ENCODE results near the gene TDRD15. TPM values are rescaled to one million over a fixed set of nuclear protein-coding genes. Genes with fewer than 3 reads are reported as not detected.

The TDRD15 gene
- total RNA-seq = not detected
- polyA plus RNA-seq = not detected
- long read RNA-seq, donor 1 = 0 reads
- long read RNA-seq, donor 2 = 0 reads

GRCh38 chr2:21123473-21124393 is at the start of gene TDRD15:
TDRD15 (plus strand) TSS chr2:21123968; CDS start chr2:21137468, 13,500 bp downstream.
- TF ChIP-seq, protein P1, sequence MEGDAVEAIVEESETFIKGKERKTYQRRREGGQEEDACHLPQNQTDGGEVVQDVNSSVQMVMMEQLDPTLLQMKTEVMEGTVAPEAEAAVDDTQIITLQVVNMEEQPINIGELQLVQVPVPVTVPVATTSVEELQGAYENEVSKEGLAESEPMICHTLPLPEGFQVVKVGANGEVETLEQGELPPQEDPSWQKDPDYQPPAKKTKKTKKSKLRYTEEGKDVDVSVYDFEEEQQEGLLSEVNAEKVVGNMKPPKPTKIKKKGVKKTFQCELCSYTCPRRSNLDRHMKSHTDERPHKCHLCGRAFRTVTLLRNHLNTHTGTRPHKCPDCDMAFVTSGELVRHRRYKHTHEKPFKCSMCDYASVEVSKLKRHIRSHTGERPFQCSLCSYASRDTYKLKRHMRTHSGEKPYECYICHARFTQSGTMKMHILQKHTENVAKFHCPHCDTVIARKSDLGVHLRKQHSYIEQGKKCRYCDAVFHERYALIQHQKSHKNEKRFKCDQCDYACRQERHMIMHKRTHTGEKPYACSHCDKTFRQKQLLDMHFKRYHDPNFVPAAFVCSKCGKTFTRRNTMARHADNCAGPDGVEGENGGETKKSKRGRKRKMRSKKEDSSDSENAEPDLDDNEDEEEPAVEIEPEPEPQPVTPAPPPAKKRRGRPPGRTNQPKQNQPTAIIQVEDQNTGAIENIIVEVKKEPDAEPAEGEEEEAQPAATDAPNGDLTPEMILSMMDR (IDR thresholded peaks at IDR 0.05) = no peak
- DNase-seq (no peak), ATAC-seq (no peak)
- intact Hi-C loops (cut with DNase I) = no loop called here
- Histone ChIP-seq H3K4me1 (no peaks in the 10 kb centered on the region), H3K4me3 (no peak within 1 kb of the TSS), H3K9me3 (no peaks in the 10 kb centered on the region), H3K36me3 (ENCODE audit: insufficient read depth in 1 of 2, low read depth in 1 of 2) (no peaks in the 10 kb centered on the region), H3K27me3 (ENCODE audit: insufficient read depth in 3 of 3, low read length in 2 of 3) (peaks cover 0 to 2% (median 0%) of the 10 kb centered on the region in 3 donors), H3K27ac (no peak within 1 kb of the TSS)
- 88 to 90% (median 89%) methylated on average over 24 to 27 of the region's 27 CpGs for WGBS, 3 donors

GRCh38 chr2:21078296-21078695 is 45.5 kb upstream of the TDRD15 start:
- Histone ChIP-seq H3K9me3 (no peaks in the 10 kb centered on the region), H3K4me3 (no peak overlapping the region), H3K4me1 (no peaks in the 10 kb centered on the region), H3K36me3 (ENCODE audit: insufficient read depth in 1 of 2, low read depth in 1 of 2) (no peaks in the 10 kb centered on the region), H3K27ac (no peak overlapping the region), H3K27me3 (ENCODE audit: insufficient read depth in 3 of 3, low read length in 2 of 3) (peaks cover 0 to 3% (median 0%) of the 10 kb centered on the region in 3 donors)
- DNase-seq = no peak
- intact Hi-C loops (cut with DNase I) = no loop called here
- TF ChIP-seq, protein P1 (IDR thresholded peaks at IDR 0.05) = no peak
- WGBS, 3 donors = 64 to 78% (median 76%) methylated on average over 1 of the region's 1 CpG
- no peak for ATAC-seq

DNA sequence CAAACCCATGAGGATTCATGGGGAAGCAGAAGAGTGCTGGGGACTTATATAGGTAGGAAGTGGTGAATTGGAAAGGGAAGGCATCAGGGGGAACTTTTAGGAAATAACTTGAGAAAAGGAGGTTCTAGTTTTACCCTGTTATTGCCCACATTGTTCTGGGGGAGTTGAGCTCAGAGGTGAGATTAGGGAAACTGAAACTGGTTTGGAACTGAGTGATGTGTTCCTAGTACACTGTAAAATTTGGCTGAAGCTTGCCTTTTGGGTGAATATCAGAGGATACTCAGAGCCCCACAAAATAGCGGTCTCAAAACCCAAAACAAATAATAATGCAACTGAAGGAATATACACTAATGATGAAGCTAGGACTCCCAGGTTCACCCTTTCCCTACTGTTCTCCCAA is 40.3 kb upstream of the TDRD15 start:
- Histone ChIP-seq H3K27ac (no peak overlapping the region), H3K4me1 (no peaks in the 10 kb centered on the region), H3K9me3 (no peaks in the 10 kb centered on the region), H3K36me3 (ENCODE audit: insufficient read depth in 1 of 2, low read depth in 1 of 2) (no peaks in the 10 kb centered on the region), H3K27me3 (ENCODE audit: insufficient read depth in 3 of 3, low read length in 2 of 3) (no peaks in the 10 kb centered on the region), H3K4me3 (no peak overlapping the region)
- 90 to 96% (median 92%) methylated on average over 1 of the region's 1 CpG for WGBS, 3 donors
- TF ChIP-seq, protein P1 (IDR thresholded peaks at IDR 0.05) = no peak
- ATAC-seq (no peak), DNase-seq (no peak)
- intact Hi-C loops (cut with DNase I) = no loop called here

DNA sequence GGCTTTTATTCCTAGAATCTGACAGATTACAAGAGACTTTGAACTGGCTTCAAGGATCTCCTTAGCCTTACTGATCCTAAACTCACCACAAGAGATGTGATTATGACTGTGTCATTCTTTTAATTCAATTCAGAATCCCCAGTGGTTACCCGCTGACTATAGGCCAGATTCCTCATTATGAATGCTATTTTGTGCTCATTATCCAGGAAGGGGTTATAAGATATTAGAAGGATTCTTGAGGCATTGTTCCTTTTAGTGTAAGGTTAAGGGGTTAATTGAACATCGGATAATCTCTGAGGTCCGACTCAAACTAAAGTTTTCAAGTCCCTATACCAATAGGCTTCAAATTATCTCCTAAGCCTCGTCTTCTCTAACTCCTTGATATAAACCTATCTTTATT is 39.4 kb upstream of the TDRD15 start:
- intact Hi-C loops (cut with DNase I) = no loop called here
- TF ChIP-seq, protein P1 (IDR thresholded peaks at IDR 0.05) = no peak
- no peaks in the 10 kb centered on the region for H3K36me3 ChIP-seq (ENCODE audit: insufficient read depth in 1 of 2, low read depth in 1 of 2)
- H3K27me3 ChIP-seq (ENCODE audit: insufficient read depth in 3 of 3, low read length in 2 of 3) = no peaks in the 10 kb centered on the region
- WGBS, 3 donors = 68 to 75% (median 70%) methylated on average over 4 of the region's 4 CpGs
- ATAC-seq = no peak
- H3K4me1 ChIP-seq = no peaks in the 10 kb centered on the region
- H3K9me3 ChIP-seq = no peaks in the 10 kb centered on the region
- H3K27ac ChIP-seq = no peak overlapping the region
- no peak for DNase-seq
- no peak overlapping the region for H3K4me3 ChIP-seq
